HG03135 (cell line): ENCODE results near the gene ERCC2.

Source experiments
- ATAC-seq: cut with Tn5 transposase; IDR thresholded peaks from one replicate; pipeline ENCODE4 v1.9.1; 2021; ENCODE audit warnings: mild to moderate bottlenecking, moderate library complexity; ENCODE audit not compliant: unreplicated experiment

Gene ERCC2

DNA sequence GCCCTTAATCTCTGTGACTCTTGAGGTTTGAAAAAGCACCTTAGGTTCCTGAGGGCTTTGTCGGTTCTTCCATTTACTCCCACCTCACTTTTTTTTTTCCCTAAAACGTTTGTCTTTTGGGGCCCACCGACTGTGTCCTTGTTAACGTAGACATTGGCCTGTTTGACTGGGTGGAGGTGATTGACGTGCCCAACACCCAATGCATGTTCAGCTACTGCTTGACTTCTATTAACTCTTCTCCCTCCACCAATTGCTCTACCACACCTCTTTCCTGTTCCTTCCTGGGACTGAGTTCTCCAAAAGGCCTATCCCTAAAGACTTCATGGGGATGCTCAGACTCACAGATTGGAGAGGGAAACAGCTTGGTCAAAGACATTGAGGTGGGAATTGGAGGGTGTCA is 65.0 kb downstream of the ERCC2 start:
- no peak for ATAC-seq

DNA sequence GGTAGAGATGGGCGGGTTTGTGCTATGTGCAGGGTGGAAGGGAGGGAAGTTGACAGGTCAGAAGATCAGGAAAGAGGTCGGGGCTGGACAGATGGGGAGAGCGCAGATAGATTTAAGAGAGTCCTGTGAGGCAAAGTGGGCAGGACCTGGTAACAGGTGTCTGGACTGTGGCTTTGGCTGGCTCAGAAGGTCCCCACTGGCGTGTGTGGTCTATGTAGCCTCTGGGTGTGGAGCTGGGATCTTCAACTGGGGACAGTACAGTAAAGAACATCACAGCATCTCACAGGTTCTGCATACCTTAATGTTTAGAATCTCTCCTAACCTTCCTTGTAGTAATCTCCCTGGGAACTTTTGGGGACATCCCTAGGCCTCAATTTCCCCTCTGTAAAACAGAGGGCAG is 65.4 kb downstream of the ERCC2 start:
- no peak for ATAC-seq

DNA sequence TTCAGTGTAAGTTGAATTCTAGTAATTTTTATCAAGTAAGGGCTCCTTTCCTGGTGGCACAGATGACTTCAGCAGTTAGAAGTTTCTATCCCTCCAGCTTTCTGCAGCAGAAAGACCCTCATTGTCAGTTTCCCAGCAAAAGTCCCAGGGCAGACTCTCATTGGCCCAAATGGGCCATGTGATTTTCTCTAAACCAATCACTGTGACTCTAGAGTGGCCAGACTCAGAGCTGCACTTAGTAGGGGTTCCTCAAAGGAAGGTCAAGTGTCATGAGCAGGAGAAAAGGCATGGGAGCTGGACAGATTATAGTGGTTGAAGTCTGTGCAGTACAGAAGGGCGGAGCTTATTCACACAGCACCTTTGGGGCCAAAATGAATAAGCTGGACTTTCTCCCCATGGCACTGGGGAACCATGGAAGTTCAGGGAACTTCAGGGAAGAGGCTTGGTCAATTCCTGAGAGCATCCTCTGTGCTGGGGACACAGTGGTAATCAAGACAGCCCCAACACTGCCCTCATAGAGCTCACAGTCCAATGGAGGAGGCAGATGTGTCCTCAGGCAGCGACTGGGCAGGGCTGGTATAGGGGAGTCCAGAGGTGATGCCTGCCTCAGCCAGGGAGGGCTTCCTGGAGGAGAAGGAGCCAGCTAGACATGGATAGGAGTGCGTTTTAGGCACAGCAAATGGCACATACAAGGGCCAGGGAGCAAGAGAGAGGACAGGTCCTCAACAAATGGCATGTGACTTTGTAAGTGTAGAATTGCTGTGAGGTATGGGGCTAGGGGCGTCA is 66.0 kb downstream of the ERCC2 start:
- no peak for ATAC-seq

DNA sequence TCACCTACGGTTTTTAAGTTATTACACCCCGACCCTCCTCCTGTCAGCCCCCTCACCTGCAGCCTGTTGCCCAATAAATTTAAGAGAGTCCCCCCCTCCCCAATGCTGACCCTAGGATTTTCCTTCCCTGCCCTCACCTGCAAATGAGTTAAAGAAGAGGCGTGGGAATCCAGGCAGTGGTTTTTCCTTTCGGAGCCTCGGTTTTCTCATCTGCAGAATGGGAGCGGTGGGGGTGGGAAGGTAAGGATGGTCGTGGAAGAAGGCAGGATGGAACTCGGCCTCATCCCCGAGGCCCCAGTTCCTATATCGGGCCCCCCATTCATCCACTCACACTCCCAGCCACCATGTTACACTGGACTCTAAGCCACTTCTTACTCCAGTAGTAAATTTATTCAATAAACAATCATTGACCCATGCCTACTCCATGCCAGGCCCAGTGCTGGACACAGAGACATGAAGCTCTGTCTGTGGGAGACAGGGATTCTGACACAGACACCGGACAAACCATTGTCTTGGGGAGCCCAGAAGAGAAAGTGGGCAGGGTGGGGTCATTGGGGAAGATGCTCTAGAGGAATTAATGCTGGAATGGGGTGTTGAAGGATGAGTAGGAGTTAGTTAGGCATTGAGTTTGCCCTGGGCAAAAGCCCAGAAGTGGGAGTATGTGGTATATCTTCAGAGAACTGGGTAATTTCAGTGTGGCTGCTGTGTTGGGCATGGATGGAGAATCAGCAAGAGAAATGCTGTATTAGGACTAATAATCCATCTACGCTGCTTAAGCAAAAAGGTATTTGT is 66.9 kb downstream of the ERCC2 start:
- ATAC-seq = no peak

DNA sequence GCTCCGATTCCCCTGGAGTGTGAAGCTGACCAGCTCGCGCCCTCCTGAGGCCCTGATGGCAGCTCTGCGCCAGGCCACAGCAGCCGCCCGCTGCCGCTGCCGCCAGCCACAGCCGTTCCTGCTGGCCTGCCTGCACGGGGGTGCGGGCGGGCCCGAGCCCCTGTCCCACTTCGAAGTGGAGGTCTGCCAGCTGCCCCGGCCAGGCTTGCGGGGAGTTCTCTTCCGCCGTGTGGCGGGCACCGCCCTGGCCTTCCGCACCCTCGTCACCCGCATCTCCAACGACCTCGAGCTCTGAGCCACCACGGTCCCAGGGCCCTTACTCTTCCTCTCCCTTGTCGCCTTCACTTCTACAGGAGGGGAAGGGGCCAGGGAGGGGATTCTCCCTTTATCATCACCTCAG is 68.0 kb downstream of the ERCC2 start:
- no peak for ATAC-seq
